Neural cell (in vitro differentiated cells): Measurements from ENCODE around the gene MRC1. TPM values are rescaled to one million over a fixed set of nuclear protein-coding genes. Genes with fewer than 3 reads are reported as not detected.

ENCODE experiments used
- H2AFZ ChIP-seq: fragments of 200-600, 300-800 bp; sonication (generic), shearing (Covaris generic); 2 replicates; pipeline ENCODE4 v1.6.0; 2014; ENCODE audit warnings: low read depth, mild to moderate bottlenecking, antibody characterized with exemption, low read length, moderate library complexity
- H3F3A ChIP-seq: fragments of 200-600 bp; shearing (Covaris generic); 2 replicates; pipeline ENCODE4 v1.6.1; 2016; ENCODE audit warnings: mild to moderate bottlenecking, moderate library complexity, mixed read lengths, antibody characterized with exemption, low read length; ENCODE audit not compliant: insufficient read depth, poor library complexity, severe bottlenecking
- H3K27ac ChIP-seq: fragments of 200-600, 300-800 bp; sonication (generic), shearing (Covaris generic); 2 replicates; pipeline ENCODE4 v1.5.1; 2014; ENCODE audit warnings: mild to moderate bottlenecking, low read length, moderate library complexity
- H3K27me3 ChIP-seq: fragments of 300-800, 200-600 bp; sonication (generic), shearing (Covaris generic); 2 replicates; pipeline ENCODE4 v1.6.0; 2014; ENCODE audit warnings: mild to moderate bottlenecking, low read depth, low read length, moderate library complexity; ENCODE audit not compliant: insufficient read depth
- H3K36me3 ChIP-seq: fragments of 300-800, 200-600 bp; sonication (generic), shearing (Covaris generic); 2 replicates; pipeline ENCODE4 v1.5.1; 2014; ENCODE audit warnings: mild to moderate bottlenecking, antibody characterized with exemption, low read length, moderate library complexity; ENCODE audit not compliant: insufficient read depth
- H3K4me2 ChIP-seq: fragments of 300-800, 200-600 bp; sonication (generic), shearing (Covaris generic); 2 replicates; pipeline ENCODE4 v1.6.0; 2014; ENCODE audit warnings: mild to moderate bottlenecking, low read length
- H3K4me3 ChIP-seq: fragments of 300-800, 200-600 bp; sonication (generic), shearing (Covaris generic); 2 replicates; pipeline ENCODE4 v1.5.1; 2014; ENCODE audit warnings: mild to moderate bottlenecking, low read length, moderate library complexity
- H3K79me2 ChIP-seq: fragments of 200-600 bp; shearing (Covaris generic); replicated peaks from 2 replicates; pipeline ENCODE4 v1.6.0; 2014; ENCODE audit warnings: mild to moderate bottlenecking, low read length, moderate library complexity; ENCODE audit not compliant: insufficient read depth
- H3K9ac ChIP-seq: fragments of 300-800, 200-600 bp; sonication (generic), shearing (Covaris generic); 2 replicates; pipeline ENCODE4 v1.6.1; 2016; ENCODE audit warnings: mild to moderate bottlenecking, low read length, mixed read lengths
- H3K9me2 ChIP-seq: fragments of 200-600 bp; shearing (Covaris generic); 2 replicates; pipeline ENCODE4 v1.6.1; 2016; ENCODE audit warnings: mild to moderate bottlenecking, low read length, mixed read lengths; ENCODE audit not compliant: insufficient read depth
- H3K9me3 ChIP-seq: fragments of 200-600, 300-800 bp; sonication (generic), shearing (Covaris generic); 2 replicates; pipeline ENCODE4 v1.6.1; 2016; ENCODE audit warnings: mild to moderate bottlenecking, mixed run types, low read length, moderate library complexity, mixed read lengths
- H4K20me1 ChIP-seq: fragments of 200-600 bp; shearing (Covaris generic); 2 replicates; pipeline ENCODE4 v1.6.1; 2016; ENCODE audit warnings: mild to moderate bottlenecking, mixed run types; ENCODE audit not compliant: insufficient read depth
- EP300 ChIP-seq: fragments of 450-650 bp; conservative IDR thresholded peaks from 2 replicates; pipeline ENCODE4 v1.6.1; 2014; ENCODE audit warnings: antibody characterized with exemption, mild to moderate bottlenecking, moderate library complexity; ENCODE audit not compliant: poor library complexity, severe bottlenecking
- EZH2 ChIP-seq: fragments of 200-600, 300-800 bp; shearing (Covaris generic), sonication (generic); IDR thresholded peaks from 2 replicates; pipeline ENCODE4 v1.6.1; 2014; ENCODE audit warnings: antibody characterized with exemption, low read length, borderline replicate concordance, mild to moderate bottlenecking; ENCODE audit not compliant: insufficient read depth, poor library complexity, severe bottlenecking
- MXI1 ChIP-seq: fragments of 450-650 bp; conservative IDR thresholded peaks from 2 replicates; pipeline ENCODE4 v1.6.1; 2014; ENCODE audit warnings: antibody characterized with exemption, mild to moderate bottlenecking; ENCODE audit not compliant: poor library complexity, severe bottlenecking
- POLR2AphosphoS5 ChIP-seq: IDR thresholded peaks from 2 replicates; pipeline ENCODE4 v1.6.1; 2012
- RAD21 ChIP-seq: fragments of 450-650 bp; conservative IDR thresholded peaks from 2 replicates; pipeline ENCODE4 v1.6.1; 2014; ENCODE audit warnings: antibody characterized with exemption, mild to moderate bottlenecking, moderate library complexity
- SMC3 ChIP-seq: fragments of 450-650 bp; conservative IDR thresholded peaks from 2 replicates; pipeline ENCODE4 v1.6.1; 2014; ENCODE audit warnings: antibody characterized with exemption, mild to moderate bottlenecking, moderate library complexity; ENCODE audit not compliant: poor library complexity
- TAF1 ChIP-seq: IDR thresholded peaks from 2 replicates; pipeline ENCODE4 v1.6.1; 2012; ENCODE audit warnings: low read depth
- polyA plus RNA-seq: library from polyadenylated mRNA; depleted of rRNA; stranded (reverse); fragments of >200 nt; gene quantifications from 2 replicates; pipeline ENCODE4 v1.2.3, GENCODE V29; 2014
- TF ChIP-seq, protein P1 (sequence below): IDR thresholded peaks from 2 replicates; pipeline ENCODE4 v1.6.1; 2012; ENCODE audit warnings: borderline replicate concordance
- TF ChIP-seq, protein P2 (sequence below): fragments of 450-650 bp; IDR thresholded peaks from 2 replicates; pipeline ENCODE4 v1.5.1; 2014; ENCODE audit warnings: antibody characterized with exemption, mild to moderate bottlenecking, moderate library complexity; ENCODE audit not compliant: poor library complexity, severe bottlenecking

The MRC1 gene
- polyA plus RNA-seq, 1 donor from 2014 or later, result not detected

DNA sequence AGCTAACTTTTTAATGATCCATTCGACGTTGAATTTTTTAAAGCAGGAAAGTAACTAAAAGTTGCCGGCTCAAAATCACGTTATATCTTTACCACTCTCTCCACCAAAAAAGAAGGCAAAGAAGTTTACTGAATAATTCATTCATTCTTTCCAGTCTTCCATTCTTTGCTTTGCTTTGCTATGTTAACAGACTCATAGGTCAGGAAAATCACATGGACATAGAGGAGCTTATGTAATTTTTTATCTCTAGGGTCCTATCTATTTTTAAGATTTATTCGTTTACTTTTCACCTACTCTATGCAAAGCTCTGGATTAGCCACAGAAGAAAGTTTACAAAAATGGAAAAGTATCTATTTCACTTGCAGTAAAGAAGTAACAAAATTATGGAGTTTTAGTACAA lies 52.6 kb downstream of the MRC1 start:
- H3K9ac ChIP-seq, result no peak overlapping the region
- no peaks in the 10 kb centered on the region for H3K9me3 ChIP-seq
- no peak overlapping the region for H3K4me2 ChIP-seq
- H3K79me2 ChIP-seq, result no peaks in the 10 kb centered on the region
- no peak overlapping the region for H3K4me3 ChIP-seq
- no peak overlapping the region for H3K27ac ChIP-seq
- H3K36me3 ChIP-seq, result no peaks in the 10 kb centered on the region
- no peaks in the 10 kb centered on the region for H3F3A ChIP-seq
- no peak overlapping the region for H2AFZ ChIP-seq
- H3K27me3 ChIP-seq, result no peaks in the 10 kb centered on the region
- TF ChIP-seq, protein P1, sequence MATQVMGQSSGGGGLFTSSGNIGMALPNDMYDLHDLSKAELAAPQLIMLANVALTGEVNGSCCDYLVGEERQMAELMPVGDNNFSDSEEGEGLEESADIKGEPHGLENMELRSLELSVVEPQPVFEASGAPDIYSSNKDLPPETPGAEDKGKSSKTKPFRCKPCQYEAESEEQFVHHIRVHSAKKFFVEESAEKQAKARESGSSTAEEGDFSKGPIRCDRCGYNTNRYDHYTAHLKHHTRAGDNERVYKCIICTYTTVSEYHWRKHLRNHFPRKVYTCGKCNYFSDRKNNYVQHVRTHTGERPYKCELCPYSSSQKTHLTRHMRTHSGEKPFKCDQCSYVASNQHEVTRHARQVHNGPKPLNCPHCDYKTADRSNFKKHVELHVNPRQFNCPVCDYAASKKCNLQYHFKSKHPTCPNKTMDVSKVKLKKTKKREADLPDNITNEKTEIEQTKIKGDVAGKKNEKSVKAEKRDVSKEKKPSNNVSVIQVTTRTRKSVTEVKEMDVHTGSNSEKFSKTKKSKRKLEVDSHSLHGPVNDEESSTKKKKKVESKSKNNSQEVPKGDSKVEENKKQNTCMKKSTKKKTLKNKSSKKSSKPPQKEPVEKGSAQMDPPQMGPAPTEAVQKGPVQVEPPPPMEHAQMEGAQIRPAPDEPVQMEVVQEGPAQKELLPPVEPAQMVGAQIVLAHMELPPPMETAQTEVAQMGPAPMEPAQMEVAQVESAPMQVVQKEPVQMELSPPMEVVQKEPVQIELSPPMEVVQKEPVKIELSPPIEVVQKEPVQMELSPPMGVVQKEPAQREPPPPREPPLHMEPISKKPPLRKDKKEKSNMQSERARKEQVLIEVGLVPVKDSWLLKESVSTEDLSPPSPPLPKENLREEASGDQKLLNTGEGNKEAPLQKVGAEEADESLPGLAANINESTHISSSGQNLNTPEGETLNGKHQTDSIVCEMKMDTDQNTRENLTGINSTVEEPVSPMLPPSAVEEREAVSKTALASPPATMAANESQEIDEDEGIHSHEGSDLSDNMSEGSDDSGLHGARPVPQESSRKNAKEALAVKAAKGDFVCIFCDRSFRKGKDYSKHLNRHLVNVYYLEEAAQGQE, result no peak
- TF ChIP-seq RAD21 (no peak), SMC3 (no peak), POLR2AphosphoS5 (no peak), MXI1 (no peak), EP300 (no peak), EZH2 (no peak), TAF1 (no peak)
- TF ChIP-seq, protein P2, sequence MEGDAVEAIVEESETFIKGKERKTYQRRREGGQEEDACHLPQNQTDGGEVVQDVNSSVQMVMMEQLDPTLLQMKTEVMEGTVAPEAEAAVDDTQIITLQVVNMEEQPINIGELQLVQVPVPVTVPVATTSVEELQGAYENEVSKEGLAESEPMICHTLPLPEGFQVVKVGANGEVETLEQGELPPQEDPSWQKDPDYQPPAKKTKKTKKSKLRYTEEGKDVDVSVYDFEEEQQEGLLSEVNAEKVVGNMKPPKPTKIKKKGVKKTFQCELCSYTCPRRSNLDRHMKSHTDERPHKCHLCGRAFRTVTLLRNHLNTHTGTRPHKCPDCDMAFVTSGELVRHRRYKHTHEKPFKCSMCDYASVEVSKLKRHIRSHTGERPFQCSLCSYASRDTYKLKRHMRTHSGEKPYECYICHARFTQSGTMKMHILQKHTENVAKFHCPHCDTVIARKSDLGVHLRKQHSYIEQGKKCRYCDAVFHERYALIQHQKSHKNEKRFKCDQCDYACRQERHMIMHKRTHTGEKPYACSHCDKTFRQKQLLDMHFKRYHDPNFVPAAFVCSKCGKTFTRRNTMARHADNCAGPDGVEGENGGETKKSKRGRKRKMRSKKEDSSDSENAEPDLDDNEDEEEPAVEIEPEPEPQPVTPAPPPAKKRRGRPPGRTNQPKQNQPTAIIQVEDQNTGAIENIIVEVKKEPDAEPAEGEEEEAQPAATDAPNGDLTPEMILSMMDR, result no peak
- no peaks in the 10 kb centered on the region for H4K20me1 ChIP-seq
- H3K9me2 ChIP-seq, result no peaks in the 10 kb centered on the region

DNA sequence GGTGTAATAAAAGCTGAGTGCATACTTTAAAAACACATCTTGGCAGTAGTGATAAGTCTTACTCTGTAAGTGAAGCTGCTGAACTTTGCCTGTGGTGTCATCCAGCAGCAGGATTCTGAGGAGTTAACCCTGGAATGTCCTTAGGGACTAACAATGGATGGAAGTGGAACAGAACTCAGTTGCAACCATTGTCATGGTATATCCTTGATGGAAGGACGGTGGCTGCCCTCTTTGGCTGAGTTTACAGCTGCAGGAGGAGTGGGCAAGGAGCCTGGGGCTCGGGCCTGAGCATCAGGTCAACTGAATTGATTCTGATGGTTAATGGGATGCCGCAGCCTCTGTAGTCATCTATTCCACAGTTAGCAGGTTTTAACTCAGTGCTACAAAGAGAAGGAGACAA lies 56.2 kb downstream of the MRC1 start:
- TF ChIP-seq EZH2, result no peak
- TF ChIP-seq POLR2AphosphoS5, result no peak
- TF ChIP-seq, protein P2, result no peak
- TF ChIP-seq EP300, result no peak
- no peak for TF ChIP-seq RAD21
- TF ChIP-seq SMC3, result no peak
- TF ChIP-seq, protein P1, result no peak
- TF ChIP-seq TAF1, result no peak
- TF ChIP-seq MXI1, result no peak
- Histone ChIP-seq H3K9me2 (no peaks in the 10 kb centered on the region), H2AFZ (no peak overlapping the region), H4K20me1 (no peaks in the 10 kb centered on the region), H3K36me3 (no peaks in the 10 kb centered on the region), H3F3A (no peaks in the 10 kb centered on the region), H3K27ac (no peak overlapping the region), H3K79me2 (no peaks in the 10 kb centered on the region), H3K9me3 (no peaks in the 10 kb centered on the region), H3K4me3 (no peak overlapping the region), H3K27me3 (no peaks in the 10 kb centered on the region), H3K9ac (no peak overlapping the region), H3K4me2 (no peak overlapping the region)
